AG04449 (cell line): ENCODE results near the gene DYNLL2.

Experiments used
- CTCF ChIA-PET: fragments of 350-600 bp; formaldehyde crosslinking; extraction: SDS; loops from one replicate; lab custom pipeline; 2021; ENCODE audit warnings: antibody characterized with exemption; lab: Yijun Ruan, JAX
- POLR2A ChIA-PET: fragments of 400-600, 350-600 bp; formaldehyde crosslinking; extraction: SDS; loops from one replicate; lab custom pipeline; 2020; ENCODE audit warnings: antibody characterized with exemption, inconsistent platforms; lab: Yijun Ruan, JAX
- DNase-seq: peaks from one replicate; pipeline ENCODE4 v3.0.0-alpha.2; 2010; ENCODE audit warnings: low read depth, low spot score
- H3K4me3 ChIP-seq: 2 replicates; pipeline ENCODE4 v1.5.1; 2011; ENCODE audit warnings: low read depth, mild to moderate bottlenecking, control low read depth, low read length
- TF ChIP-seq, protein P1 (sequence below): IDR thresholded peaks from one replicate; pipeline ENCODE4 v1.5.1; 2011; ENCODE audit warnings: mild to moderate bottlenecking, moderate library complexity, low read length, control low read depth, inconsistent platforms; ENCODE audit not compliant: insufficient read depth; ENCODE audit errors: missing control alignments

DYNLL2 gene

DNA sequence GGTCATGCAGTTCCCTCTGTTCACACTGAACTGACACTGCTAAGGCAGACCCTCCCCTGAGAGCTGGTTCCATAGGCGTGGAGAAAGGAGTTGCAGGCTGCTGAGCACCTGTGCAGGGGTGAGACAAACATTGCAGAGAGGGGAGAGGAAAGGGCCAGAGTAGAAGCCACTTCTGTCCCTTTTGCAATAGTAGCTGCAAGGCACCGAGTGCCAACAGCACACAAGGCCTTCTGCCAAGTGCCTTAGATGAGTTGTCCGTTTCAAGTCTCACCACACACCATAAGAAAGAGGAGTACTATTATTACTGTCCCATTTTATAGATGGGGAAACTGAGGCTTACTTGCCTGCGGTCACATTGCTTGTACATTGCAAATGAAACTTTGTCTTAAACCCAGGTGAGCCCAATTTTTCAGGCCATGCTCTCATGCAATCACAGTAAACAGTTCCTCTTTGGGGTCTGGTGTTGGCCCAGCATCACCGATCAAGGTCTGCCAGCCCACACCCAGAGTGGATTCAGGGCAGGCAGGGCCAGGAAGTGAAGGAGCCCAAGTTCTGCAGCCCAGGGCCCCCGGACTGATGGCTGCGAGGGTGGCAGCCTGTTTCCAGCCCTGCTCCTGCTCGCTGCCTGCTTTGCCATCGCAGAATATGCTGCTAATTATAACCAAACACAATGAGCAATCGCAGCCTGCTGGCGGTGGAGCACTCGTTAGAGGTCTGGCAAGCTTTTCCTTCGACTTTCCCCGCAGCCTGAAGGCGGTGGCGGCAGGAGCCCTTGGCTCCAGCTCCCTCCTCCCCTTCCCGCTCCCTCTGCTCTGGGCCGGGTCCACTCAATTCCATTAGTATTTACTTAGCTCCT is 36.8 kb upstream of the DYNLL2 start:
- no peak overlapping the region for H3K4me3 ChIP-seq
- no peak for DNase-seq
- ChIA-PET CTCF (no interaction called here), POLR2A (no interaction called here)
- TF ChIP-seq, protein P1, sequence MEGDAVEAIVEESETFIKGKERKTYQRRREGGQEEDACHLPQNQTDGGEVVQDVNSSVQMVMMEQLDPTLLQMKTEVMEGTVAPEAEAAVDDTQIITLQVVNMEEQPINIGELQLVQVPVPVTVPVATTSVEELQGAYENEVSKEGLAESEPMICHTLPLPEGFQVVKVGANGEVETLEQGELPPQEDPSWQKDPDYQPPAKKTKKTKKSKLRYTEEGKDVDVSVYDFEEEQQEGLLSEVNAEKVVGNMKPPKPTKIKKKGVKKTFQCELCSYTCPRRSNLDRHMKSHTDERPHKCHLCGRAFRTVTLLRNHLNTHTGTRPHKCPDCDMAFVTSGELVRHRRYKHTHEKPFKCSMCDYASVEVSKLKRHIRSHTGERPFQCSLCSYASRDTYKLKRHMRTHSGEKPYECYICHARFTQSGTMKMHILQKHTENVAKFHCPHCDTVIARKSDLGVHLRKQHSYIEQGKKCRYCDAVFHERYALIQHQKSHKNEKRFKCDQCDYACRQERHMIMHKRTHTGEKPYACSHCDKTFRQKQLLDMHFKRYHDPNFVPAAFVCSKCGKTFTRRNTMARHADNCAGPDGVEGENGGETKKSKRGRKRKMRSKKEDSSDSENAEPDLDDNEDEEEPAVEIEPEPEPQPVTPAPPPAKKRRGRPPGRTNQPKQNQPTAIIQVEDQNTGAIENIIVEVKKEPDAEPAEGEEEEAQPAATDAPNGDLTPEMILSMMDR = no peak

DNA sequence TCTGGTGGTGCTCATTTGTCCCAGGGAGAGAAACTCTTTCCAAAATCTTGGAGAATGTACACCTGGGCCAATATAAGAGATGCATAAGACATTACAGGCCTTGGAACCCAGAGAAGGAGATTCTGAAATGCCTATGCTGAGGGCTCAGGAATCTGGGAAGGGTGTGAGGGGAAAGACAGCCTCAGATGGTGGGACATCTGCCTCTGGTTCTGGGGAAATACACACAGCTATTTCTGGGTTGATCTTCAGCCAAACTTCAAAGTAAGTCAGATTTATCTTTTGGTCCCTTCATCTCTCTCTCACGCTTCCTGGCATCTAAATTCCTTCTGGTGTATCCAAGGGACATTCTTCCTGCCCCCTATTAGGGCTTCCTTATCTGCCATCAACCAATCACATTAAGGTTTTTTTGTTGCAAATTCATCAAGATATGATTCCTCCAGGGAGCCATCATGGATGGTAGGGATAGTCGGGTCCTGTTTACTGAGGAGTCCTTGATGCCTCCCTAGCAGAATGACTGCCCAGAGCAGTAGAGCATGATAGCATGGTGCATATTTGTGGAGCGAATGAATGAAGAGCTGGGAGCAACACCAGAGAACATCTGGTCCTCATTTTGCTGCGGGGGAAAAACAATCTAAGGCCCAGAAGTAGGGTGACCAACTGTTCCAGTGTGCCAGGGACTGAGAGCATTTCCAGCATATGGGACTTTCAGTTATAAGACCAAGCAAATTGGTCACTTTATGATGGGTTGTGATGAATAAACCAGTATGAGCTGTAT is 35.7 kb upstream of the DYNLL2 start:
- POLR2A ChIA-PET = no interaction called here
- DNase-seq = no peak
- CTCF ChIA-PET = no interaction called here
- TF ChIP-seq, protein P1 = no peak
- H3K4me3 ChIP-seq = no peak overlapping the region

DNA sequence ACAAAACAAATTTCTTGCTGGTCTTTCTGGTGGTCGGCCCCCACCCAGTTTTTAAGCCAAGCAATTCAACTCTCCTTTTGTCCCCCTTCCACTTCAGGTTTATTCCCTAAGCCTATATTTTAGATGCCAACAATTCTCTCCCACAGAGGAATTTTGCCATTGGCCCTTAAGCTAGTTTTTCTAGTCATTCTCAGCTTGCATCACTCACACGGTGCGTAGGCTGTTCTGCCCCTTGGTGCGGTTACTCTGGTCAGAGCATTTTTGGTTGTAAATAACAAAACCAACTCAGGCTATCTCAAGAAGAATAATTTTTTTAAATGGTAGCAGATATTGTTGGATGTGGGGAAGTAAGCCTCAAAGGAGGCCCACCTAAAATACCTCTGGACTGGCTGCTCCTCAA is 33.7 kb upstream of the DYNLL2 start:
- TF ChIP-seq, protein P1 = no peak
- ChIA-PET CTCF (no interaction called here), POLR2A (no interaction called here)
- H3K4me3 ChIP-seq = no peak overlapping the region
- no peak for DNase-seq

DNA sequence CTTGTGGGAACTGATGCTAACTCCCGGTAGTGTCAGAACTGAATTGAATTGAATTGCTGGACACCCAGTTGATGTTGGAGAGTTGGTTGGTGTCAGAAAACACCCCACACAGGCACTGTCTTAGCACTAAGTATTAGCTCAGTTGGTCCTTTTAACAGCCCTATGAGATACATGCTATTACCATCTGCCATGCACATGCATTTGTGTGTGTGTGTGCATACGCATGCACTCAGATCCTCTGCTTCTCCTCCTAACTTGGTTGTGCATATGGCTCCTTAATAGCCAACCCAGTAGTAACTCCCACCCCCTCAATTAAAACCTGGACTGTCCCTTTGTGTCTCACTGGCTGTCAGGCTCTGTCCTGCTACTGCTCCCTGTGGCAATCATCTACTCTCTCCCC is 32.3 kb upstream of the DYNLL2 start:
- TF ChIP-seq, protein P1 = no peak
- H3K4me3 ChIP-seq = no peak overlapping the region
- DNase-seq = no peak
- CTCF ChIA-PET = no interaction called here
- POLR2A ChIA-PET = no interaction called here

DNA sequence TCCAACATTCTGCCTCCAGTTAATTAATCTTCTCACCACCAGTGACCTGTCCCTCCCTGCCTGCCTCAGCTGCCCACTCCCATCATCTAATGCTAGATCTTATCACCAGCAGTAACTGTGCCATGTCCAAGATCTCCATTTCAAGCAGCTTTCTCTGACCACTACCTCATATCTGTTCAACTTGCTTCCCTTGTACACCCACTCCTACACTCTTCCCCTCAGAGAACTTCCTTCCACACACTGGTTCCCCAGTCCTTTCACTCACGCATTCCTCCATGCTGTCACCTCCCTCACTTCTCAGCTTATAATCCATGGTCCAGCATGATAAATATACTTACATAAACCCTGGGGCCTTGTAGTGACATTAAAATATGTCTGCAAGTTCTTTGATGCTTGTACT is 31.8 kb upstream of the DYNLL2 start:
- CTCF ChIA-PET = interaction anchor here (1.7 kb wide), 1 partner anchor 14 kb away, joined by 4 read pairs; no protein-coding TSS in a partner anchor
- no peak for DNase-seq
- POLR2A ChIA-PET = no interaction called here
- TF ChIP-seq, protein P1 = no peak
- H3K4me3 ChIP-seq = no peak overlapping the region

DNA sequence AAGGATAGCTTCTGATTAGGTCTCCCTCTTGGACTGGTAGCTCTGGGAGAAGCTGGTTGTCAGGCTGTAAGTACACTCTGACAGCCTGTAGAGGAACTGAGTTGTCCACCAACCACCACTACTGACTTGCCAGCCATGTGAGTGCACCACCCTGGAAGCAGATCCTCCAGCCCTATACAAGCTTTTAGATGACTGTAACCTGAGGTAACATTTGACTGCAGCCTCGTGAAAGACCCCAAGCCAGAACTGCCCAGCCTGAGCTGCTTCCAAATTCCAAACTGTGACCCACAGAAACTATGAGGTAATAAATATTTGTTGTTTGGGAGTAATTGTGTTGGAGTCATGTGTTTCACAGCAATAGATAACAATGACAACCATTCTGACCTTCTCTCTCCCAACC is 30.8 kb upstream of the DYNLL2 start:
- DNase-seq = no peak
- ChIA-PET CTCF (interaction anchor here (1.7 kb wide), 1 partner anchor 15 kb away, joined by 4 read pairs; no protein-coding TSS in a partner anchor), POLR2A (no interaction called here)
- no peak overlapping the region for H3K4me3 ChIP-seq
- TF ChIP-seq, protein P1 = no peak
